HEK293 (cell line): Measurements from ENCODE around the gene LAMA5.

ENCODE experiments used
- TCF7L2 ChIP-seq: IDR thresholded peaks from 2 replicates; pipeline ENCODE4 v1.6.1; 2011; ENCODE audit warnings: low read depth, mild to moderate bottlenecking, inconsistent platforms, low read length, moderate library complexity, borderline replicate concordance
- YY1 ChIP-seq: fragments of 450-650 bp; formaldehyde crosslinking; IDR thresholded peaks from 2 replicates; pipeline ENCODE4 v1.5.1; 2018; ENCODE audit warnings: missing biosample characterization, missing genetic modification characterization
- ZNF529 ChIP-seq: fragments of 450-650 bp; formaldehyde crosslinking; IDR thresholded peaks from 2 replicates; pipeline ENCODE4 v1.5.1; 2017; ENCODE audit warnings: missing genetic modification characterization, missing biosample characterization; ENCODE audit not compliant: insufficient replicate concordance

DNA sequence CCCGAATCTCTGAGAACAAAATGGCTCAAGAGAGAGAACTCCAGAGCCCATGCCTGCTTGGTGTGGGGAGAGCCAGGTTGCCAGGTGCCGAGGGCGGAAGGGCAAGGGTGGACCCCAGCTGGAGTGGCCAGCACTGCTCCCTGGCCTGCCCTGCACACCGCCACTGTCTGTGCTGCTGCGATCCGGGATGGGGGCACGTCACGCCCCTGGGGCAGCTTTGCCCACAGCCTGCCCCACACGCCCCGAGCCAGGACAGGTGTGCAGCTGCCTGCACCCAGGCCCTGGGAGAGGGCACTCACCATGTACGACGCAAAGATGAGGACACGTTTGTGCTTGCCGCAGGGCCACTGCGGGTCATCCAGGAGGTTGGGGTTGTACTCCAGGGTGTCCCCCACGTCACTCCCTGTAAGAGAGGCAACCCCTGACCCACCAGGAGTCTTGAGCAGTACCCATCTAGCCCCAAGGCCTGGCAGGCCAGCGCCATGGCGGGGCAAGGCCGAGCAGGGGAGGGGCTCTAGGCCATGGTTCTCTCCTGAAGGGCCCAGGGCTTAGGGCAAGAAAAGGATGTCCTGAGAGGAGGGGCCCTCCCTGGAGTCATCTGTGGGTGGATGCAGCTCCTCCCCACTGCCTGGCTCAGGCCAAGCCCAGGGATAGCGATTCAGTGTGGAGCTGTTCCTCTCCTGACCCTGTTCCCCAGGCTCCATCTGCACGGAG is 25.7 kb upstream of the LAMA5 start:
- TF ChIP-seq YY1 (tag by site-specific recombination), result no peak
- TF ChIP-seq TCF7L2, result no peak
- TF ChIP-seq ZNF529, result no peak
